ENCODE measurements around the gene FAM136A.
"Not testable (repeated sequence)": the region's sequence is repeated elsewhere in the genome, so short reads cannot be mapped to it uniquely, and the experiment has no call there.

FAM136A gene

DNA sequence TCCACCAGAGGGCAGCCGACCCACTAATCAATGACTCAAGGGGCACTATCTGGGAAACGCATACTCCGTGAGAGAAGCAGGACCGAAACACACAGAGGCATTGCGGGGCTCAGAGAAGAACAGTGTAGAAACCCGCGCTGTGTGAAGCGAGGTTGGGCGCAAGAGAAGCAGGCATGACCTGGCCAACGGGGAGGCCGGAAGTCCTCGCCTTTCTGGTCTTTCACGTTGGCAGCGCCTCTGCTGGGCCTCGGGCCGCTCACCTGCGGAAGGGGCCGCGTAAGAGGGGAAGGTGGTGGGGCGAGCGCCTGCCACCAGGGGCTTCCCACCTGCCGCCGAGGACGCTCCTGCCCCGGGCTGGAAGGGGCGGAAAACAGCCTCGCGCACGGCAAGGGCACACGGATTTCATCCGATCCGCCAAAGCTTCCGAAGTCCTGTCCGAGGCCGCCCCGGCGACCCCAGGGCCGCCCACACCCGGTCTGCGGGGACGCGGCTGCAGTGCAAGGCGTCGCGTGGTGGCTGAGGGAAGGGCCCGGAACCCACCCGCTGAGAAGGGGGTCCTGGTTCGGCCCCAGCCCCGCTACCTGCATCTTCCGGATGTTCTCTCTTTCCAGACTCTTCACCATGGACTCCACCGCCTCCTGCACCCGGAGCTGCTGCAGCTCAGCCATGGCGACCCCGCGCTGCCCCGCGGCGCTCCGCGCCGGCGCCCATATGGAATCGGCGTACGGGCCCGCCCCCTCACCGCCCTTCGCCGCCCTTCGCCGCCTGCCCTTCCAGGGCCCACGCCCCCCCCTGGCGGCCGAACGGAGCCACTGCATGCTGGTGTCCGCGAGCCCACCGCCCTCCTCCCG, at the start of gene FAM136A:
TSS of gene FAM136A (minus strand) at position 724 of the 851 bp plus-strand sequence. CDS start at position 668, 56 bp downstream.
- DNase-seq (ENCODE audit: low read depth in 1 of 2, low spot score in 1 of 2), result peak; percentile 77 to 82

GRCh38 chr2:70349921-70350685, 48.2 kb upstream of the FAM136A start:
- no peak for DNase-seq (ENCODE audit: low read depth in 1 of 2, low spot score in 1 of 2)

DNA sequence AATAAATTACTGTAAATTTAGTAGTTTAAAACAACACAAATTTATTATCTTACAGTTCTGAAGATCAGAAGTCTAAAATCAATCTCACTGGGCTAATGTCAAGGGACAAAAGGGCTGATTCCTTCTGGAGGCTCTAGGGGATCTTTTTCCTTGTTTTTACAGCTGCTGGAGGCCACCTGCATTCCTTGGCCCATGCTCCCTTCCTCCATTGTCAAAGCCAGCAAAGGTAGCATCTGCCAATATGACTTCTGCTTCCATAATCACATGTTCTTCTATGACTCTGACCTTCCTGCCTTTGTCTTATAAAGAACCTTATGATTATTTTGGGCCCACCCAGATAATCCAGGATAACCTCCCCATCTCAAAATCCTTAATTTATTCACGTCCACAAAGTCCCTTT, 46.0 kb upstream of the FAM136A start:
- DNase-seq (ENCODE audit: low read depth in 1 of 2, low spot score in 1 of 2), result no peak

DNA sequence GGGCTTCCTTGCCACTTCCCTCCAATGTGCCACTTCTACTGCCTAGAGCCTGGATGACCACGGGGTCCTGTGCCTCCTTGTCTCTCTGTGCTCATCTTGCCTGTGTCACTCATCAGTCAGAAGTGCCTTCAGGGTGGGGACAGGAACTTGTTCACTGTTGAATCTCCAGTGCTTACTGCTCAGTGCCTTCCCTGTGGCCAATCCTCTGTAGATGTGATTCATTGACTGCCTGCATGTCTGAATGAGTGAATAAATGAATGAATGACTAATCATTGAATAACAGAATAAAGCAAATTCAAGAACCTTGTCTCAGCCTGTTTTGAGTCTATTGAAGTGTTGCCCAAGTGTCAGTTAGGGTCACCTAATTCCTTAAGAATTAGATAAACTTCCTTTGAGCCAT, 42.3 kb upstream of the FAM136A start:
- no peak for DNase-seq (ENCODE audit: low read depth in 1 of 2, low spot score in 1 of 2)

DNA sequence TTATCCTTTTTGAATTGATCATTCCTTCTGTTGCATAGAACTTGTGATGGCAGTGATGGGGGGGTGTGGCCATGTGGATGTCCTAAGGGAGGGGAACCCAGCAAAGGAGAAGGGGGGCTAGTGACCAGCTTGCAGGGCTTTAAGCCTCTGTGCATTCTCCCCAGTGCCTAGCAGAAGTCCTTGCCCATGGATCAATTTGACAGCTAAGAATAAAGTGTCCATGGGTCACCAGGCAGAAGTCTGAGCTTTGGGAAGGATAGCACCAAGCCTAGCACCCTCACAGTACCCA, 39.6 kb upstream of the FAM136A start:
- DNase-seq (ENCODE audit: low read depth in 1 of 2, low spot score in 1 of 2), result no peak

GRCh38 chr2:70340761-70341476, 39.1 kb upstream of the FAM136A start:
- no peak for DNase-seq (ENCODE audit: low read depth in 1 of 2, low spot score in 1 of 2)

DNA sequence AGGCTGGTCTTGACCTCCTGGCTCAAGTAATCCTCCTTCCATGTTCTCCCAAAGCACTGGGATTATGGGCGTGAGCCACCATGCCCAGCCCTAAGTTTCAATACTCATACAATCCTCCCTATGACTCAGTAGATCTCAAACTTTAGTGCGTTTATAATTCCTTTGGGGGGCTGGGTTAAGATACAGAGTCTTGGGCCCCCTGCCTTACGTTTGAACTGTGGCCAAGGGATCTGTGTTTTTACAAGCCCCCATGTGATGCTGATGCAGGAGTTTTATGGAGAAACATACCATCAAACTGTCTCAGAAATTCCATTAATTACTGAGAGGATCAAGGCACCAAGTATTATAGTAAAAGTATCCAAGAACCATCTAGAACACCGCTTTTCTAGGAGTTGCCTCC, 38.2 kb upstream of the FAM136A start:
- no peak for DNase-seq (ENCODE audit: low read depth in 1 of 2, low spot score in 1 of 2)

DNA sequence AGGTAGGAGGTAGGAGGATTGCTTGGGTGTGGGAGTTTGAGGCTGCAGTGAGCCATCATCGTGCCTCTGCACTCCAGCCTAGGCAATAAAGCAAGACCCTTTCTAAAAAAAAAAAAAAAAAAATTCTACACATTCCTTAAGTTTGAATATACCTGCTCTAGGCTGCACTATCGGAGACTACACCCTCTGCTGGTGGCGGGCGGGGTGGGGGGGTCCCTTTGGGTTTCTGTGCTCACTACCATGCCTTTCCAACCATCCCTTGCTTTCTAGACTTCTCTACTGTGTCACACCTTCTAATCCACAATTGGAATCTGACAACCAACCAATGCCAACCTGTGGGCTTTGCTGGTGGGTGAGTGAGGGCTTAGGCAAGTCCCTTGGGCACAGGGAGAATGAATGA, 34.7 kb upstream of the FAM136A start:
- no peak for DNase-seq (ENCODE audit: low read depth in 1 of 2, low spot score in 1 of 2)

- no peak for DNase-seq (ENCODE audit: low read depth in 1 of 2, low spot score in 1 of 2)
These were observed 29.1 kb upstream of the FAM136A start for GRCh38 chr2:70331012-70331411.

DNA sequence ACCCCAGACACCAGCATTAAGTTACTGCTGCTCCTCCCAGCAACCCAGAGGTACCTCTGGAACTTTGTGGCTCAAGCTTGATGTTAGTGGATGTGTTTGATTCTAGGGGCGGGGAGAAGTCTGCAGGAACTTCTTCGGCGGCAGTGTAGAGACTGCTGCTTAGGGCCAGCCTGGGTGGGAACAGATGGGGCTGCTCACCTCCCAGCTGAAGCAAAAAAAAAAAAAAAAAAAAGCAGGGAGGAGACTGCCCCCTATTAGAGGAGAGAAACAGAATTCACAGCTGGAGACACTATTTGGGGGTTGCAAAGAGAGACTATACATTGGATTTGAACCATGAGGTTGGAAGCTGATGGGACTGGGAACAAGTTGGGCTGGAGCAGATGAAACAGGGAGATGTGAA, 28.6 kb upstream of the FAM136A start:
- no peak for DNase-seq (ENCODE audit: low read depth in 1 of 2, low spot score in 1 of 2)

DNA sequence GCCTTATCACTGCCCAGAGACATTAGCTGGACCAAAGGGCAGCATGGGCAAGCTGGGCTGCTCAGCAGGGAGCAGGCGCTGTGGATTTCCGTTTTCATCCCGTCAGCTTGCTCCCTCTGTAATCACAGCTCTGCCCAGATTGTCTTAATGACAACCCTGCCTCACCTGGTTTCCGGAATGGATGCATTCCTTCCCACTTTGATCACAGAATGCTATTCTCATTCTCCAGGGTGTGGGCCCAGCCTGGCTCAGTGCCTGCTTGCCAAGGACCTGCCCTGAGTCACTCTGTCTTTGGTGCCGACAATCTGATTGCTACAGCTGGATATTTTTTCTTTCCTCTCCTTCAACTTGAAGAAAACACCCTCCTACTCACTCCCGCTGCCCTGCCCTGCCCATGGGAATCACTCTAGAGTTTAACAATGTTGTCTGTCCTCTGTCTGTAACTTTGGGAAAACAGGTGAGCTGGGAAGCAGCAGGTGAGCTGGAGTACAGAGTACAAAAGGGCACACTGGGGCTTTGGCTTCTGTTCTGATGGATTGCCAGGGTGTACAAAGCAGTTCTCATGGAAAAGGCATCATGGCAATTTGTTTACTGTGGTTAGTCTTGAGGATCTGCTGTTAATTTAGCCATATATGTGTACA, 27.2 kb upstream of the FAM136A start:
- no peak for DNase-seq (ENCODE audit: low read depth in 1 of 2, low spot score in 1 of 2)

GRCh38 chr2:70325875-70326274, 24.0 kb upstream of the FAM136A start:
- no peak for DNase-seq (ENCODE audit: low read depth in 1 of 2, low spot score in 1 of 2)

- no peak for DNase-seq (ENCODE audit: low read depth in 1 of 2, low spot score in 1 of 2)
These were observed 20.7 kb upstream of the FAM136A start for GRCh38 chr2:70322518-70322917.

DNA sequence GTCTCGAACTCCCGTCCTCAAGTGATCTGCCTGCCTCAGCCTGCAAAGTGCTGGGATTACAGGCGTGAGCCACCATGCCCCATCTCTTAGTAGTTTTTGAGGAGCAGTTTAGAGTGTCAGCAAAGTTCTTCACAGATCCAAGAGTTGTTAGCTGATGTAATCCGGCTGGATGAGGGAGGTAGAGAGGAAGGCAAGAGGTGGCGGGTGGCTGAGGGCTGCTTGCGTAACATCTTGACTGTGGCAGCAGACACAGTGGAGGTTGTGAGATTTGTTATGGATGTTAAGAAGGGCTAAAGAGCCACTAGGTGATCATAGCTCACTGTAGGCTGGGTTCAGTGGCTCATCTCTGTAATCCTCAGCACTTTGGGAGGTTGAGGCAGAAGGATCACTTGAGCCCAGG, 19.5 kb upstream of the FAM136A start:
- DNase-seq (ENCODE audit: low read depth in 1 of 2, low spot score in 1 of 2), result no peak

- no peak for DNase-seq (ENCODE audit: low read depth in 1 of 2, low spot score in 1 of 2)
These were observed 12.8 kb upstream of the FAM136A start for GRCh38 chr2:70314640-70315039.

GRCh38 chr2:70312560-70312959, 10.7 kb upstream of the FAM136A start:
- no peak for DNase-seq (ENCODE audit: low read depth in 1 of 2, low spot score in 1 of 2)

- no peak for DNase-seq (ENCODE audit: low read depth in 1 of 2, low spot score in 1 of 2)
These were observed 9.0 kb upstream of the FAM136A start for GRCh38 chr2:70310899-70311298.

DNA sequence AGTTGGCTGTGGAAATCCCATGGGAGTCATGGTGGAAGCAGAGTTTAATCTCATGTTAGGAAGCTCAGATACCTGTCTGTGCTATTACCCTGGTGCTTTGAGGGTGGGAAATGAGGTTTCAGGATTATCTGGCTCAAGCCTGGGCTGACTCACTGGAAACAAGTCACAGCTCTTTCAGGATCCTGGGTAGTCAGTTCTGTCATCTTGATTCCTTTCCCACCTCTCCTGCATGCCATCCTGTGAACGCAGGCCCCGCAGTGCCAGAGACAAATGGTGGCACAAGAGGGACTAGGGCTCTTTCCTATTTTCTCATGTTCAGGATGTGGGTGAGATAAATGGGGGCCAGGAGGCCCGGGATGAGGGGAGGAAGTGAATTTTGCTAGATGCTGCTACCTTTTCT, 3.7 kb upstream of the FAM136A start:
- no peak for DNase-seq (ENCODE audit: low read depth in 1 of 2, low spot score in 1 of 2)

DNA sequence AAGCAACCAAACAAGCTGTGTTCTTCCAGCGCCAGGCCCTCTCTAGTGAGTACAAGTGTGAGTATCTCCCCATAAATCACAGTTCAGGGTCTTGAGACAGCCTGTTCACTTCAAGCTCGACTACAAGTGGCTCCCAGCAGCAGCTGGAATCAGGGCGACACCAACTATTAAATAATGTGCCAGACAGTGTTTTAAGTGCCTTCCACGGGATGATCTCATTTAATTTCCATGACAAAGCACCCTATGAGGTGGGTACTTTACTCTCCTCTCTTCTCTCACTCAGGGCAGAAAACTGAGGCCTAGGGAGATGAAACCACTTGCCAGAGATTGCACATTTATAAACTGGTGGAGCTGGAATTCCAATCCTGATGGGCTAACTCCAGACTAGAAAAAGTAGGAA, 2.6 kb upstream of the FAM136A start:
- DNase-seq (ENCODE audit: low read depth in 1 of 2, low spot score in 1 of 2), result no peak

DNA sequence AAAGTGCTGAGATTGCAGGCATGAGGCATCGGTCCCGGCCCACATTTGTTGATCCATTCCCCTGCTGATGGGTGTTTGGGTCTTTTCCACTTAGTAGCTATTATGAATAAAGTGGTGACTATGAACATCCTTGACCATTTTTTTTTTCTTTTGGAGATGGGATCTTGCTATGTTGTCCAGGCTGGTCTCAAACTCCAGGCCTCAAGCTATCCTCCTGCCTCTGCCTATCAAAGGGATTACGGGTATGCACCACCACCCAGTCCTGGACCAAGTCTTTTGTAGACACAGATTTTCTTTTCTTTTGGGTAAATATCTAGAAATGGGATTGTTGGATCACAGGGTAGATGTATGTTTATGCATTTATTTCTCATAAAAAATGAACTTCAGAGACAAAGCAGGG, 1.3 kb upstream of the FAM136A start:
- DNase-seq (ENCODE audit: low read depth in 1 of 2, low spot score in 1 of 2), result no peak

DNA sequence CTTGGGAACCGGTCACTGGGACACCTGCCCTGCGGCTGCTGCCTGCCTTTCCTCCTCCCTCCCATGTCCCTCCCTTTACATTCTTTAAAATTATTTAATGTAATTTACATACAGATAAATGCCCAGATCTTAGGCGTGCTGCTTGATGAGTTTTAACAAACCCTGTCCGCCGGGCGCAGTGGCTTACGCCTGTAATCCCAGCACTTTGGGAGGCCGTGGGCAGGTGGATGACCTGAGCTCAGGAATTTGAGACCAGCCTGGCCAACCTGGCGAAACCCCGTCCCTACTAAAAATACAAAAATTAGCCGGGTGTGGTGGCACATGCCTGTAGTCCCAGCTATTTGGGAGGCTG, 304 bp upstream of the FAM136A start:
- not testable (repeated sequence) for DNase-seq (ENCODE audit: low read depth in 1 of 2, low spot score in 1 of 2)

Measured in activated T-helper 1 cell treated with anti-CD3 and anti-CD28 coated beads, Interleukin-2, amount 50 U/mL, for 16 hours (primary cell).